OCI-LY1 (cell line): ENCODE data around the gene TMEM132C.

ENCODE experiments used
- H2AFZ ChIP-seq: fragments of 200-600 bp; sonication (generic), shearing (Covaris generic); 2 replicates; pipeline ENCODE4 v1.6.0; 2014; ENCODE audit warnings: antibody characterized with exemption, mild to moderate bottlenecking, low read length
- H3F3A ChIP-seq: fragments of 200-600 bp; sonication (generic), shearing (Covaris generic); 2 replicates; pipeline ENCODE4 v1.6.0; 2014; ENCODE audit warnings: mild to moderate bottlenecking, antibody characterized with exemption, low read length, moderate library complexity; ENCODE audit not compliant: insufficient read depth
- H3K27ac ChIP-seq: fragments of 200-600 bp; sonication (generic); 2 replicates; pipeline ENCODE4 v1.5.1; 2014; ENCODE audit warnings: low read length, mixed run types, mild to moderate bottlenecking, low read depth; ENCODE audit not compliant: poor library complexity, severe bottlenecking
- H3K27me3 ChIP-seq: fragments of 200-600 bp; sonication (generic); 2 replicates; pipeline ENCODE4 v1.6.0; 2014; ENCODE audit warnings: antibody characterized with exemption, mild to moderate bottlenecking, low read length, moderate library complexity; ENCODE audit not compliant: insufficient read depth
- H3K36me3 ChIP-seq: fragments of 200-600 bp; sonication (generic); 2 replicates; pipeline ENCODE4 v1.6.1; 2014; ENCODE audit warnings: mild to moderate bottlenecking, antibody characterized with exemption, low read length, moderate library complexity, mixed read lengths; ENCODE audit not compliant: insufficient read depth
- H3K4me1 ChIP-seq: fragments of 200-600 bp; sonication (generic); 2 replicates; pipeline ENCODE4 v1.5.1; 2014; ENCODE audit warnings: mild to moderate bottlenecking, low read length, moderate library complexity; ENCODE audit not compliant: insufficient read depth, severe bottlenecking
- H3K4me2 ChIP-seq: fragments of 200-600 bp; sonication (generic), shearing (Covaris generic); 2 replicates; pipeline ENCODE4 v1.6.1; 2014; ENCODE audit warnings: low read length
- H3K4me3 ChIP-seq: fragments of 200-600 bp; sonication (generic); 2 replicates; pipeline ENCODE4 v1.5.1; 2014; ENCODE audit warnings: low read length, low read depth, mild to moderate bottlenecking, mixed read lengths; ENCODE audit not compliant: poor library complexity, severe bottlenecking
- H3K79me2 ChIP-seq: fragments of 200-600 bp; shearing (Covaris generic); 2 replicates; pipeline ENCODE4 v1.6.1; 2016; ENCODE audit warnings: mixed run types, low read length, mixed read lengths; ENCODE audit not compliant: insufficient read depth
- H3K9ac ChIP-seq: fragments of 200-600 bp; sonication (generic), shearing (Covaris generic); 2 replicates; pipeline ENCODE4 v1.6.1; 2014; ENCODE audit warnings: mild to moderate bottlenecking, low read length, mixed read lengths
- H3K9me2 ChIP-seq: fragments of 200-600 bp; sonication (generic), shearing (Covaris generic); 2 replicates; pipeline ENCODE4 v1.6.1; 2014; ENCODE audit warnings: low read depth, mild to moderate bottlenecking, low read length, mixed read lengths
- H3K9me3 ChIP-seq: fragments of 200-600 bp; shearing (Covaris generic); 2 replicates; pipeline ENCODE4 v1.6.1; 2014; ENCODE audit warnings: low read length, mixed read lengths
- H4K20me1 ChIP-seq: fragments of 200-600 bp; sonication (generic), shearing (Covaris generic); 2 replicates; pipeline ENCODE4 v1.6.0; 2016; ENCODE audit warnings: mild to moderate bottlenecking, low read length; ENCODE audit not compliant: insufficient read depth
- EZH2 ChIP-seq: fragments of 200-600 bp; sonication (generic), shearing (Covaris generic); IDR thresholded peaks from 2 replicates; pipeline ENCODE4 v1.8.0; 2017; ENCODE audit warnings: borderline replicate concordance, mixed run types, mild to moderate bottlenecking, antibody characterized with exemption, low read length, moderate library complexity, mixed read lengths
- TF ChIP-seq, protein P1 (sequence below): fragments of 200-600 bp; sonication (generic), shearing (Covaris generic); IDR thresholded peaks from 2 replicates; pipeline ENCODE4 v1.5.1; 2017; ENCODE audit warnings: mild to moderate bottlenecking, antibody characterized with exemption, low read length, moderate library complexity, mixed read lengths

TMEM132C gene

DNA sequence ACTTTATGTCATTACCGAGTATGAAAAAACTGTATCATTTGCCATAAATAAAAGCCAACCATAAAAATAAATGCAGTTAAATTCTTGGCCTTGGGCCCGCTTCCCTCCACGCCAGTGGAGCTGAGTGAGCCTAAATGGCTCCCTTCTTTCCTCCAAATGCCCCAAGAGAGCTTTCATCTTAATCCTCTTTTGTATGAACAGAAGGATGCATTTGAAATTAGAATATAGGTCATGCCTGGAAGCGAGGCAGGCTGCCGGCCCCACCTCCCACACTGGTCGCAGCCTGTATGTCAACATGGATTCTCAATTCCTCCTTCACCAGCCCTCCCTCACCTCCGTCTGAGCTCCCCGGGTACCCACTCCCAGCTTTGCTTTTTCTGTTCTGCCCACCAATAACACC, 311.1 kb downstream of the TMEM132C start:
- Histone ChIP-seq H3K4me3 (no peak overlapping the region), H3K9me3 (no peaks in the 10 kb centered on the region), H3F3A (no peaks in the 10 kb centered on the region), H3K36me3 (no peaks in the 10 kb centered on the region), H3K27ac (no peak overlapping the region), H2AFZ (no peak overlapping the region), H3K4me1 (no peaks in the 10 kb centered on the region), H4K20me1 (no peaks in the 10 kb centered on the region), H3K9ac (no peak overlapping the region), H3K9me2 (no peaks in the 10 kb centered on the region), H3K4me2 (no peak overlapping the region), H3K27me3 (no peaks in the 10 kb centered on the region), H3K79me2 (no peaks in the 10 kb centered on the region)
- TF ChIP-seq, protein P1, sequence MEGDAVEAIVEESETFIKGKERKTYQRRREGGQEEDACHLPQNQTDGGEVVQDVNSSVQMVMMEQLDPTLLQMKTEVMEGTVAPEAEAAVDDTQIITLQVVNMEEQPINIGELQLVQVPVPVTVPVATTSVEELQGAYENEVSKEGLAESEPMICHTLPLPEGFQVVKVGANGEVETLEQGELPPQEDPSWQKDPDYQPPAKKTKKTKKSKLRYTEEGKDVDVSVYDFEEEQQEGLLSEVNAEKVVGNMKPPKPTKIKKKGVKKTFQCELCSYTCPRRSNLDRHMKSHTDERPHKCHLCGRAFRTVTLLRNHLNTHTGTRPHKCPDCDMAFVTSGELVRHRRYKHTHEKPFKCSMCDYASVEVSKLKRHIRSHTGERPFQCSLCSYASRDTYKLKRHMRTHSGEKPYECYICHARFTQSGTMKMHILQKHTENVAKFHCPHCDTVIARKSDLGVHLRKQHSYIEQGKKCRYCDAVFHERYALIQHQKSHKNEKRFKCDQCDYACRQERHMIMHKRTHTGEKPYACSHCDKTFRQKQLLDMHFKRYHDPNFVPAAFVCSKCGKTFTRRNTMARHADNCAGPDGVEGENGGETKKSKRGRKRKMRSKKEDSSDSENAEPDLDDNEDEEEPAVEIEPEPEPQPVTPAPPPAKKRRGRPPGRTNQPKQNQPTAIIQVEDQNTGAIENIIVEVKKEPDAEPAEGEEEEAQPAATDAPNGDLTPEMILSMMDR = no peak
- TF ChIP-seq EZH2 = no peak

DNA sequence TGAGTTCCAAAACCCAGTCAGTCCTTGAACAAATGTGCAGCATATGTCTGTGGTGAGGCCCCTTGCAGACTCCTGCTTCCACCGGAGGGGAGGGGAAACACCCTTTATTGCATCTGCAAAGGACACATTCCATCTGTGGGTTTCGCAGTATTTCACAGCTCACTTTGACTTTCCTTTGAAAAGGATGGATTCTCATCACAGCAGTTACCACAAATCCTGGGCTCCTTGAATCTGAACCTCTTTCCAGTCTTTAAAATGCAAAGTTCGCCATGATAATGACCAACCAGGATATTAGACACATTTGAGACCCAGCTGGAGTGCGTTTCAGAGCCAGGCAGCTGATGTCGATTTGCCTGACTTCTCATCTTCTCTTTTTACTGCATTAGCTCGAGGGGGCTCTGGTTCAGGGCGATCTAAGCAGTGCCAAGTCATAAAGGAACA, 314.4 kb downstream of the TMEM132C start:
- Histone ChIP-seq H3K27ac (no peak overlapping the region), H3K9me3 (no peaks in the 10 kb centered on the region), H3K4me2 (no peak overlapping the region), H3F3A (no peaks in the 10 kb centered on the region), H3K4me1 (no peaks in the 10 kb centered on the region), H2AFZ (no peak overlapping the region), H3K9me2 (no peaks in the 10 kb centered on the region), H3K36me3 (no peaks in the 10 kb centered on the region), H3K4me3 (no peak overlapping the region), H3K27me3 (no peaks in the 10 kb centered on the region), H3K79me2 (no peaks in the 10 kb centered on the region), H4K20me1 (no peaks in the 10 kb centered on the region), H3K9ac (no peak overlapping the region)
- TF ChIP-seq, protein P1 = no peak
- TF ChIP-seq EZH2 = no peak

DNA sequence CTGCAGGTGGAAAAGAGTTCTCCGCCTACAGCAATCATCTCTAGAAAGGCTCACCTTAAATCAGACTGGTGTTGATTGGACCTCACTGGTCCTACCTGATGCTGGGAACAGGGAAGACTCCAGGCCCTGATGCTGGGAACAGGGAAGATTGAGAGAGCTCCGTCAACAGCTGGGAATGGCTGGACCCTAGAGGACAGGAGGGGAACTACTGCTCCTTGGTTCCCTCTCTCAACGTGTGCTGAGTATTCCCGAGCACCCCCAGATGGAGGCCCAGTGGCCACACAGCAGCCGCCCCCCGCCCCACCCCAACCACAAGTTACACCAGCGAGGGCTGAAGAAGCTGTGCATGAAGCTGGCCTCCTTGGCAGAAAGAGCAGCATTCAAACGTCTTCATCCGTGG, 316.5 kb downstream of the TMEM132C start:
- H3K27ac ChIP-seq = no peak overlapping the region
- no peaks in the 10 kb centered on the region for H3K9me2 ChIP-seq
- no peaks in the 10 kb centered on the region for H3K27me3 ChIP-seq
- no peaks in the 10 kb centered on the region for H3K9me3 ChIP-seq
- H3K4me2 ChIP-seq = no peak overlapping the region
- no peaks in the 10 kb centered on the region for H3K36me3 ChIP-seq
- no peaks in the 10 kb centered on the region for H3K79me2 ChIP-seq
- no peaks in the 10 kb centered on the region for H3K4me1 ChIP-seq
- H4K20me1 ChIP-seq = no peaks in the 10 kb centered on the region
- TF ChIP-seq EZH2 = no peak
- TF ChIP-seq, protein P1 = no peak; the same call in 1 of the 2 replicates
- H2AFZ ChIP-seq = no peak overlapping the region
- H3F3A ChIP-seq = no peaks in the 10 kb centered on the region
- H3K4me3 ChIP-seq = no peak overlapping the region
- H3K9ac ChIP-seq = no peak overlapping the region
